A549 treated with GW870086 at 1 μM for 4 hours (cell line): ENCODE measurements around the gene KPRP. TPM values are rescaled to one million over a fixed set of nuclear protein-coding genes. Genes with fewer than 3 reads are reported as not detected.

Experiments used
- total RNA-seq: library from RNA; stranded (reverse); fragments of 200-300 nt; extraction: Qiagen RNA extraction; gene quantifications from 5 replicates; pipeline ENCODE4 v1.2.3, GENCODE V29; 2022; ENCODE audit warnings: low read depth

Gene KPRP, protein sequence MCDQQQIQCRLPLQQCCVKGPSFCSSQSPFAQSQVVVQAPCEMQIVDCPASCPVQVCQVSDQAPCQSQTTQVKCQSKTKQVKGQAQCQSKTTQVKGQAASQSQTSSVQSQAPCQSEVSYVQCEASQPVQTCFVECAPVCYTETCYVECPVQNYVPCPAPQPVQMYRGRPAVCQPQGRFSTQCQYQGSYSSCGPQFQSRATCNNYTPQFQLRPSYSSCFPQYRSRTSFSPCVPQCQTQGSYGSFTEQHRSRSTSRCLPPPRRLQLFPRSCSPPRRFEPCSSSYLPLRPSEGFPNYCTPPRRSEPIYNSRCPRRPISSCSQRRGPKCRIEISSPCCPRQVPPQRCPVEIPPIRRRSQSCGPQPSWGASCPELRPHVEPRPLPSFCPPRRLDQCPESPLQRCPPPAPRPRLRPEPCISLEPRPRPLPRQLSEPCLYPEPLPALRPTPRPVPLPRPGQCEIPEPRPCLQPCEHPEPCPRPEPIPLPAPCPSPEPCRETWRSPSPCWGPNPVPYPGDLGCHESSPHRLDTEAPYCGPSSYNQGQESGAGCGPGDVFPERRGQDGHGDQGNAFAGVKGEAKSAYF
- total RNA-seq, result 0.07 TPM in 1 of 5 replicates, not detected in the others

GRCh38 chr1:152757747-152758146 is at the start of gene KPRP:
TSS of gene KPRP (plus strand) at chr1:152758025. CDS start at chr1:152759589, 1,564 bp downstream.

GRCh38 chr1:152774875-152775274 is 17.1 kb downstream of the KPRP start, which contains the start of gene LCE1F:
TSS of gene LCE1F (plus strand) at chr1:152775140. CDS start at chr1:152776372, 1,232 bp downstream.

DNA sequence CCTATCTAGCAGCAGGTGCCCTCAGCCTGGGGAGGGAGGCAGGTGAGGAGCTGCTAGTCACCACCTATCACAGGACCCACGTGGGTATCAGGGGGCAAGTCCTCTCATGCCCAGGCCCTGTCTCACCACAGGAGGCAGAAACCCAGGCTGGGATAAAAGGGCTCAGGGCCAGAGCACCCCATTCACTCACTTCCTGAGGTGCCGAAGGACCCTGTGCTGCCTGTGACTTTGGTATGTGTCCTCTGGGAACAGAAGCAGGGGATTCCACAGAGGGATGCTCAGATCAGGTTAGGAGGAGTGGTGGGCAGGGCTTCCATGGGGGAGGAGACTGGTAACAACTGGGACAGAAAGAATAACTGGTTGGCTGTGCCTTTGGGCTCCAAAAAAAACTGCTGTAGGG is 28.3 kb downstream of the KPRP start, which contains the start of gene LCE1E:
TSS of gene LCE1E (plus strand) at position 181 of the 400 bp plus-strand sequence. CDS start 1,043 bp downstream, outside the sequence.

DNA sequence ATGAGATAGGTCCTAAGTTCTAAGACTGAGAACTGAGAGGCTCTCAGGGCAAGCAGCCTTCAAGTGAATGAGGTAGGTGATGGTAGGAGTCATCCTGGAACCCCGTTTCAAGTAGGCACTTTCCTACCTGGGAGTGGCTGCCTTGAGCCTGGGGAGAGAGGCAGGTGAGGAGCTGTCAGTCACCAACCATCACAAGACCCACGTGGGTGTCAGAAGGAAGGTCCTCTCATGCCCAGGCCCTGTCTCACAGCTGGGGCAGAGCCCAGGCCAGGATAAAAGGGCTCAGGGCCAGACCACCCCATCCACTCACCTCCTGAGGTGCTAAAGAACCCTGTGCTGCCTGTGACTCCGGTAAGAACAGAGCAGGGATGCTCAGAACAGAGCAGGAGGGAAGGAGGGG is 38.6 kb downstream of the KPRP start, which contains the start of gene LCE1D:
TSS of gene LCE1D (plus strand) at position 301 of the 400 bp plus-strand sequence. CDS start 1,074 bp downstream, outside the sequence.

DNA sequence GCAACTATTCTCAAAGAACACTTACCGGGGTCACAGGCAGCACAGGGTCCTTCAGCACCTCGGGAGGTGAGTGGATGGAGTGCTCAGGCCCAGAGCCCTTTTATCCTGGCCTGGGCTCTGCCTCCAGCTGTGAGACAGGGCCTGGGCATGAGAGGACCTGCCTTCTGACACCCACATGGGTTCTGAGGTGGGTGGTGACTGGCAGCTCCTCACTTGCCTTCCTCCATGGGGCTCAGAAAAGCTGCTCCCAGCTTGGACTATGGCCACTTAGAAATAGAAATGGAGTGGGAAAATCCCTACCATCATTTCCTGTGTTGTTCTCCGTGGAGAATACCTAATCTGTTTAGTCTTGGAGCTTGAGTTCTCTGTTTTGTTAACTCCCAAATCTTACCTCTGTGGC is 48.8 kb downstream of the KPRP start, which contains the start of gene LCE1C:
TSS of gene LCE1C (minus strand) at position 76 of the 400 bp plus-strand sequence. CDS start 1,173 bp downstream, outside the sequence.

Other genes starting within 250 kb of the KPRP start
- not detected in 5 replicates for gene LCE5A, start 247.2 kb upstream of the KPRP start, total RNA-seq
- gene CRCT1, start 243.5 kb upstream of the KPRP start, total RNA-seq, result 0.40 to 1.1 TPM (median 0.73 TPM) in 4 of 5 replicates, not detected in the other
- 0.51 TPM in 1 of 5 replicates, not detected in the others for gene LCE3E, start 191.2 kb upstream of the KPRP start, total RNA-seq
- 1.6 to 2.7 TPM (median 2.4 TPM) in 5 replicates for gene LCE3D, start 177.5 kb upstream of the KPRP start, total RNA-seq
- gene LCE3C, start 157.8 kb upstream of the KPRP start, total RNA-seq, result not detected in 5 replicates
- gene LCE3B, start 144.2 kb upstream of the KPRP start, total RNA-seq, result not detected in 5 replicates
- gene LCE3A, start 134.9 kb upstream of the KPRP start, total RNA-seq, result not detected in 5 replicates
- gene LCE2D, start 94.6 kb upstream of the KPRP start, total RNA-seq, result not detected in 5 replicates
- gene LCE2C, start 82.7 kb upstream of the KPRP start, total RNA-seq, result not detected in 5 replicates
- gene LCE2B, start 71.9 kb upstream of the KPRP start, total RNA-seq, result not detected in 5 replicates
- not detected in 5 replicates for gene LCE2A, start 59.7 kb upstream of the KPRP start, total RNA-seq
- gene LCE4A, start 49.9 kb upstream of the KPRP start, total RNA-seq, result not detected in 5 replicates
- not detected in 5 replicates for gene LCE1F, start 17.1 kb downstream of the KPRP start, total RNA-seq
- gene LCE1E, start 28.2 kb downstream of the KPRP start, total RNA-seq, result 0.10 to 0.21 TPM in 2 of 5 replicates, not detected in the others
- not detected in 5 replicates for gene LCE1D, start 38.7 kb downstream of the KPRP start, total RNA-seq
- gene LCE1C, start 48.6 kb downstream of the KPRP start, total RNA-seq, result not detected in 5 replicates
- gene LCE1B, start 53.9 kb downstream of the KPRP start, total RNA-seq, result not detected in 5 replicates
- gene LCE1A, start 69.4 kb downstream of the KPRP start, total RNA-seq, result not detected in 5 replicates
- not detected in 5 replicates for gene LCE6A, start 84.8 kb downstream of the KPRP start, total RNA-seq
- not detected in 5 replicates for gene LCE7A, start 102.0 kb downstream of the KPRP start, total RNA-seq
- gene SMCP, start 120.3 kb downstream of the KPRP start, total RNA-seq, result not detected in 5 replicates
- 0.10 to 0.15 TPM (median 0.10 TPM) in 3 of 5 replicates, not detected in the others for gene IVL, start 150.5 kb downstream of the KPRP start, total RNA-seq
- gene SPRR5, start 189.2 kb downstream of the KPRP start, total RNA-seq, result not detected in 5 replicates
- gene SPRR4, start 212.6 kb downstream of the KPRP start, total RNA-seq, result not detected in 5 replicates
- not detected in 5 replicates for gene SPRR1A, start 226.1 kb downstream of the KPRP start, total RNA-seq
- gene SPRR3, start 243.7 kb downstream of the KPRP start, total RNA-seq, result not detected in 5 replicates